Measurements from ENCODE around the gene ZFX.
"Not testable (repeated sequence)": the region's sequence is repeated elsewhere in the genome, so short reads cannot be mapped to it uniquely, and the experiment has no call there.

ZFX gene

GRCh38 chrX:24153178-24153795, 3.8 kb downstream of the ZFX start:
- peak; percentile 44 for DNase-seq

DNA sequence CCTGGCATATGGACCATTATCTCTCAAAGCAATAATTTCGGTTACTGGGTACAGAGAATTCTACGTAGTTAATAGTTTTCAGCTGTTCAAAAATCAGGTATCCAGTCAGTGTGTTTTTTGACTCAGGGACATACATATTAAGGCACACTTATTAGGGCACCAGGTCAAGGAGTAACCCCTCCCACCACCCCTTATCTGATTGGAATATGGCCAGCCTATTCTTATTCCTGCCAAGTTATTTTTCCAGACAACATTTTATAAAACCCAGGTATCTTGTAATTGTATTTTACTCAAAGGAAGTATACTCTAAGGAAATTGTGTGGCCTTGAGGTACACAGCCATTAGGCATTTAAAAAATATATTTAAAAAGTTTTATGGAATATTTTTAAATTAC, 4.3 kb downstream of the ZFX start:
- DNase-seq, result no peak

DNA sequence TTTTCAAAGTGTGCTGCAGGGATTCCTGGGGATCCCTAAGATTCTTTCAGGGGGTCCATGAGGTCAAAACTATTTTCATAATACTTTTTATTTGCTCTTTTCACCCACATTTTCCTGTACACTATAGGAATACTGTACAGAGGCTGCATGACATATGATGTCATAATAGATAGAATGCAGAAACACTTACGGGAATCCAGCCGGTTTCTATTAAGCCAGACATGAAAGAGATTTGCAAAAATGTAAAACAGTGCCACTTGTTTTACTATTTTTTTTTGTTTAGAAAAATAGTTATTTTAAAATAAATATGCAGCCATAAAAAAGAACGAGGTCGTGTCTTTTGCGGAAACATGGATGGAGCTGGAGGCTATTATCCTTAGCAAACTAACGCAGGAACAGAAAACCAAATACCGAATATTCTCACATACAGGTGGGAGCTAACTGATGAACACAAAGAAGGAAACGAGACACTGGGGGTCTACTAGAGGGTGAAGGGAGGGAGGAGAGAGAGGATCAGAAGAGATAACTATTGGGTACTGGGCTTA, 5.0 kb downstream of the ZFX start:
- DNase-seq, result no peak

DNA sequence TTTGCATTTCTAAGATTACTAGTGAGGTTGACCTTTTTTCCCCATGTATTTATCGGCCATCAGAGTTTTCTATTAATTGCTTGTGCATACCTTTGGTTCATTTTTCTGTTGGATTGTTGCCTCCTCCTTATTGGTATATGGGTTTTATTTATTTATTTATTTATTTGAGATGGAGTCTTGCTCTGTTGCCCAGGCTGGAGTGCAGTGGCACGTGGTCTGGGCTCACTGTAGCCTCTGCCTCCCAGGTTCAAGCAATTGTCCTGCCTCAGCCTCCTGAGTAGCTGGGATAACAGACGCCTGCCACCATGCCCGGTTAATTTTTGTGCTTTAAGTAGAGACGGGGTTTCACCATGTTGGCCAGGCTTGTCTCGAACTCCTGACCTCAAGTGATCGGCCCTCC, 6.2 kb downstream of the ZFX start:
- DNase-seq, result not testable (repeated sequence)

DNA sequence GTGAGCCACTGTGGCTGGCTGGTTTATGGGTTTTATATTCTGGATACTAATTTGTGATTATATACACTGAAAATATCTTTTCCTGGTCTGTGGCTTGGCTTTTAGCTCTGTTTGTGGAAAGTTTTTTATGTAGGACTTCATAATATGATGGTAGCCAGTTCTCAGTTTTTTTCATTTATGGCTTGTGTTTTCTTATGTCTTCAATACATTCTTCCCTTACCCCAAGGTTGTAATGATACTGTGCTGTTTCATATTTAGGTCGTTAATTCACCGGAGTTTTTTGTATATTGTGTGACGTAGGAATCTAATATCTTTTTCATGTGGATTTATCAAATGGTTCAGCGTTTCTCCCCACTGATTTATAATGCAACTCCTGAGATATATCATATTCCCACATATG, 6.6 kb downstream of the ZFX start:
- DNase-seq, result no peak

DNA sequence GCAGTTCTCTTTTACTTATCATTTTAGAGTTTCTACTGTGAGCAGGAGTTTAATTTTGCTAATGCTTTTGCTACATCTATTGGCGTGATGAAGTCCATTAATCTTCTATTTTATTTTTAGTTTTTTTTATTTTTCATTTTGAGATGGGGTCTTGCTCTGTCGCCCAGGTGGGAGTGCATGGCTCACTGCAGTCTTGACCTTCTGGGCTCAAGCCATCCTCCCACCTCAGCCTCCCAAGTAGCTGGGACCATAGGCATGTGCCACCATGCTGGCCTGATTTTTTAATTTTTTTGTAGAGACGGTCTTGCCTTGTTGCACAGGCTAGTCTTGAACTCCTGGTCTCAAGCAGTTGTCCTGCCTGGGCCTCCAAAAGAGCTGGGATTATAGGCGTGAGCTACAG, 9.4 kb downstream of the ZFX start:
- DNase-seq, result no peak

- no peak for DNase-seq
Measured at GRCh38 chrX:24166078-24166477, 16.5 kb downstream of the ZFX start.

DNA sequence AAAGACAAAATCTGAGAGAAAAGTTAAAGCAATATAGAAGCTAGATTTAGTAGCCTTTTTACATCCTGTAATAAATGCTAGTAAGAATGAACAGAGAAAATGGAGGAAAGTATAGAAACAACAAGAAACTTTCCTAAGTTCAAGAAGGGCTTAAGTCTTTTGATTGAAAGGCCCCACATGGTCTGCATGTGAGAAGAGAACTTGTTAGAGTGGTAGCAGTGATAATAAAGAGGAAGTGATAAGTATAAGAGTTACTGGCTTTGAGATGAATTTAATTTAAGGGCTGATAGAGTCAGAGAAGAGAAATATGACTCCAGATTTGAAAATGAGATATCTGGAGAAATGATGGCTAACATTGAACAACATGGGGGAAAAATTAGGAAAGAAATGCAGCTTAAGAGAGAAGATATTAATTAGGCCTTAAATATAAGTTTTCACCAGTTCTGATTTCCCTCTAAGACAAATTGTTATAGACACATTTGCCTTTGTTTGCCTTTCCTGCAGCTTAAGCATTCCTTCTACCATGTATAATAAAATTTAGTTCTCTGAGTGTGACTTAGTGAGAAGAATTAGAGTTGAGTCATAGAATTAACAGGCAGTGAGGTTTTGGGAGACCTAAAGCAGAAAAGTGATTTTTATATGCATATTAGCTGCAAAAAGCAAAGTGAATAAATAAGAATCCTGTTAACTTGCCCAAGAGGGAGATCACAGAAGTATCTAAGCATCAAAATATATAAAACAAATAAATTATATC, 18.4 kb downstream of the ZFX start:
- no peak for DNase-seq

GRCh38 chrX:24168807-24169206, 19.3 kb downstream of the ZFX start:
- no peak for DNase-seq

DNA sequence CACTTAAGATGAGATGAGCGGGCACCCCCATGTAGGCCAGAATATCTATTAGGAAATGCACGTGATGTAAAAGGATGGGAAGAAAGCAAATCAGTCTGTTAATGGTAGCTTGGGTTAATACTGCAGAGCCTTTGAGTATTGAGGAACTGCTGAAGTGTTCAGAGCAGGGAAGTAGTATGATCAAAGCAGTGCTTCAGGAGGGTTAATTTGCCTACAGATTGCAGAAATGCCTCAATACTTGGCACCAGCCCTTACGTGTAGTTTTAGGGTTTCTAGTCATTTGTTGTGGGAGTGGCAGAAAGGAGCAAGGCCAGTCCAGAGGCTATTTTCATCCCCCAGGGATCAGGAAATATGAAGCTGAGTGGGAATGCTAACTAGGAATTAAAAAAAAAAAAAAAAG, 19.7 kb downstream of the ZFX start:
- no peak for DNase-seq

DNA sequence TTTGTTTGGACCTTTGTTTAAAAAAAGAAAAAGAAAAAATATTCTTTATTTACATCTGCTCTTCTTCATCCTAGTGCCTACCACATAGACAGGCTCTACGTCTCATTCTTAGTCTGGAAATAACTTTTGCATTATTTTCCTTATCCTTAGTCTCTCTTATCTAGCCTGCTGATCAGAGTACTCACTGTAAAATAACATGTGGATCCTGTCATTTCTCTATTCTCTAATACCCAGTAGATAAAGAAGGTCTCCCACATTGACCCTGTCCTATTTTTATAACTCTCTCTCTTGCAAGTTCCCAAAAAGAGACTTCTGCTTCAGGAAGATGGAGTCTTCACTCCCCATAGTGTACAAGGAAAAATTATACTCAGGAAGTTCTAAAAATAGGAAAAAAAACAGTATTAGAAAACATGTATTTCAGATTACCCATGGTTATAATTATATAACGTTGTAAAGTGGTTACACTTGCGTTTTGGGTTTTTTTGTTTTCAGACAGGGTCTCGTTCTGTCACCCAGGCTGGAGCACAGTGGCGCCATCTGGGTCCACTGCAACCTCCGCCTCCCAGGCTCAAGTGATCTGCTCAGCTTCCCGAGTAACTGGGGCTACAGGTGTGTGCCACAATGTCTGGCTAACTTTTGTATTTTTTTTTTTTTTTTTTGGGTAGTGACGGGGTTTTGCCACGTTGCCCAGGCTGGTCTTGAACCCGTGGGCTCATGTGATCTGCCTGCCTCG, 23.8 kb downstream of the ZFX start:
- DNase-seq, result no peak

DNA sequence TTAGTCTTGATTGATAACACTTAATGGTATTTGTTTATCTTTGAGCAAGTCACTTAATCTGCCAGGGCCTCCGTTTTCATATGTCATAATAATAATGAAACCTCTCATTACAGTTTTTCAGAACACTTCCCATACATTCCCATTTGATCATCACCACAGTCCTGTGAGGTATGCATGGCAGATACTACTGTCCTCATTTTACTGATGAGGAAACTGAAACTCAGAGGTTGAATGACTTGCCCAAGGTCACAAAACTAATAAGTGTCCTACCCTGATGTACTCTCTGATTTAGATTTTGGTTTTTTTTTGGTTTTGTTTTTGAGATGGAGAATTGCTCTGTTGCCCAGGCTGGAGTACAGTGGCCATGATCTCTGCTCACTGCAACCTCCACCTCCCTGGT, 25.7 kb downstream of the ZFX start:
- no peak for DNase-seq

- DNase-seq, result no peak
Measured at GRCh38 chrX:24178441-24178840, 28.9 kb downstream of the ZFX start.

GRCh38 chrX:24184018-24184417, 34.5 kb downstream of the ZFX start:
- DNase-seq, result no peak

- no peak for DNase-seq
Measured at GRCh38 chrX:24186483-24186882, 37.0 kb downstream of the ZFX start.

DNA sequence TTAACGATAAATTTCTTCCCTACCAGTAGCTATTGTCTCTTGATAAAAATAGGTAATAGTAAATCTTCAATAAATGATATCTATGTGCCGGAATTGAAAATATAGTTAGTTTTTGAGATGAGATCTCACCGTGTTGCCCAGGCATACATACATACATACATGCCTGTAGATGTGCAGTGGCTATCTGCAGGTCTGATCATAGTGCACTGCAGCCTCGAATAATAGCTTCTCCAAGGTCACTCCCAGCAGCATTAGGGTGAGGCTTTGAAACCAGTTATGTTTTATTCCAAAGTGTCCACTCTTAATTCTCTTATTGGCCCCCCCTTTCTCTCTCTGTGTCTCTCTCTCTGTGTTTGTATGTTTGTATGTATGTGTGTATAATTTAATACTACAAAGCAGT, 37.5 kb downstream of the ZFX start:
- no peak for DNase-seq

GRCh38 chrX:24189490-24189889, 40.0 kb downstream of the ZFX start:
- no peak for DNase-seq

- DNase-seq, result no peak
Measured at GRCh38 chrX:24190500-24191156, 41.1 kb downstream of the ZFX start.

DNA sequence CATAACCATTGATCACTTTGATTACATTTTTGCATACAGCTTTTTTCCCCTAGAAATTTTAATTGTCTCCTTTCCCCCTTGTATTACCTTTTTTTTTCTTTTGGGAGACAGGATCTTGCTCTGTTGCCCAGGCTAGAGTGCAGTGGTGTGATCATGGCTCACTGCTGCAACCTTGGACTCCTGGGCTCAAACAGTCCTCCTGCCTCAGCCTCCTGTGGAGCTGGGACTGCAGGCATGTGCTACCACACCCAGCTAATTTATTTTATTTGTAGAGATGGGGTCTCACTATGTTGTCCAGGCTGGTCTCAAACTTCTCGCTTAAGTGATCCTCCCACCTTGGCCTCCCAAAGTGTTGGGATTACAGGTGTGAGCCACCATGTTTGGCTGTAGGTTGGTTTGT, 47.0 kb downstream of the ZFX start:
- no peak for DNase-seq

DNA sequence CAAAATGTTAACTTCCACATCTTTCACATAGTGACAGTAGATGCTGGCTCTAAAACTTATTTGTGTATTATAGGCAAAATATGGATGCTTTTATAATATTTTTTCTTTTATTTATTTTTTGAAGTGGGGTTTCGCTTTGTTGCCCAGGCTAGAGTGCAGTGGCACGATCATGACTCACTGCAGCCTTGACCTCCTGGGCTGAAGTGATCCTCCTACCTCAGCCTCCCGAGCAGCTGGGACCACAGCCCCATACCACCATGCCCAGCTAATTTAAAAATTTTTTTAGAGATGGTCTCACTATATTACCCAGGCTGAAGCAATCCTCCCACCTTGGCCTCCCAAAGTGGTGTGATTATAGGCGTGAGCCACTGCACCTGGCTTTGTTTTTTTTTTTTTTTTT, 48.6 kb downstream of the ZFX start:
- DNase-seq, result no peak

- no peak for DNase-seq
Measured at GRCh38 chrX:24200133-24200532, 50.6 kb downstream of the ZFX start.

- DNase-seq, result no peak
Measured at GRCh38 chrX:24201216-24201615, 51.7 kb downstream of the ZFX start.

GRCh38 chrX:24202465-24203031, 53.0 kb downstream of the ZFX start:
- DNase-seq, result no peak
